ENCODE data around the gene DDX18. TPM values are rescaled to one million over a fixed set of nuclear protein-coding genes. Genes with fewer than 3 reads are reported as not detected.

DDX18 gene
- total and polyA plus RNA-seq, 4 donors = 16.3 to 34.4 (median 23.3) TPM

DNA sequence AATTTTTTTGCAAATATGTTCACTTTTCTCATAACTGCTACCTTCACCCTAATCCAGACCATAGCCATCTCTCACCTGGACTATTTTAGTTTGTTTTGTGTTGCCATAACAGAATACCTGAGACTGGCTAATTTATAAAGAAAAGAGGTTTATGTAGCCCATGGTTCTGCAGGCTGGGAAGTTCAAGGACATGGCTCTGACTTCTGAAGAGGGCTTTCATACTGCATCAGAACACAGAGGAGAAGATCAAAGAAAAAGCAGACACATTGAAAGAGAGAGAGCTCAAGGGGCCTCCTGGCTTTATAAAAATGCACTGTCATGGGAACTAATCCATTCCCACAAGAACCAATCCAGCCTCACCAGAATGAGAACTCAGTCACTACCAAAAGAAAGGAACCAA is 25.0 kb upstream of the DDX18 start:
- H3K9ac ChIP-seq (ENCODE audit: low read depth in 1 of 2, low read length in 2 of 2) = no peak overlapping the region
- no peaks in the 10 kb centered on the region for H3K4me1 ChIP-seq (ENCODE audit: control insufficient read depth in 4 of 4, insufficient read depth in 4 of 4, low read length in 3 of 4)
- peaks cover 0 to 11% (median 0%) of the 10 kb centered on the region in 4 donors for H3K27me3 ChIP-seq (ENCODE audit: control insufficient read depth in 4 of 4, insufficient read depth in 4 of 4, low read length in 3 of 4)
- no peak overlapping the region for H3K4me3 ChIP-seq (ENCODE audit: low read depth in 1 of 3, low read length in 3 of 3)
- no peak for DNase-seq (ENCODE audit: low spot score)
- H3K36me3 ChIP-seq (ENCODE audit: control insufficient read depth in 4 of 4, insufficient read depth in 3 of 4, low read depth in 1 of 4, low read length in 3 of 4) = no peaks in the 10 kb centered on the region
- no peak for TF ChIP-seq RXRA (IDR thresholded peaks at IDR 0.05)
- TF ChIP-seq ATF3 (IDR thresholded peaks at IDR 0.05) = no peak
- no peak for TF ChIP-seq JUND (IDR thresholded peaks at IDR 0.05)
- TF ChIP-seq HNF4G (IDR thresholded peaks at IDR 0.05) = no peak
- TF ChIP-seq REST (IDR thresholded peaks at IDR 0.05) = no peak
- TF ChIP-seq YY1 (IDR thresholded peaks at IDR 0.05) = no peak
- TF ChIP-seq HNF4A (conservative IDR thresholded peaks at IDR 0.05) = no peak
- TF ChIP-seq EGR1 (IDR thresholded peaks at IDR 0.05; ENCODE audit: low read depth in 2 of 2) = no peak
- TF ChIP-seq, protein P1, sequence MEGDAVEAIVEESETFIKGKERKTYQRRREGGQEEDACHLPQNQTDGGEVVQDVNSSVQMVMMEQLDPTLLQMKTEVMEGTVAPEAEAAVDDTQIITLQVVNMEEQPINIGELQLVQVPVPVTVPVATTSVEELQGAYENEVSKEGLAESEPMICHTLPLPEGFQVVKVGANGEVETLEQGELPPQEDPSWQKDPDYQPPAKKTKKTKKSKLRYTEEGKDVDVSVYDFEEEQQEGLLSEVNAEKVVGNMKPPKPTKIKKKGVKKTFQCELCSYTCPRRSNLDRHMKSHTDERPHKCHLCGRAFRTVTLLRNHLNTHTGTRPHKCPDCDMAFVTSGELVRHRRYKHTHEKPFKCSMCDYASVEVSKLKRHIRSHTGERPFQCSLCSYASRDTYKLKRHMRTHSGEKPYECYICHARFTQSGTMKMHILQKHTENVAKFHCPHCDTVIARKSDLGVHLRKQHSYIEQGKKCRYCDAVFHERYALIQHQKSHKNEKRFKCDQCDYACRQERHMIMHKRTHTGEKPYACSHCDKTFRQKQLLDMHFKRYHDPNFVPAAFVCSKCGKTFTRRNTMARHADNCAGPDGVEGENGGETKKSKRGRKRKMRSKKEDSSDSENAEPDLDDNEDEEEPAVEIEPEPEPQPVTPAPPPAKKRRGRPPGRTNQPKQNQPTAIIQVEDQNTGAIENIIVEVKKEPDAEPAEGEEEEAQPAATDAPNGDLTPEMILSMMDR (IDR thresholded peaks at IDR 0.05; ENCODE audit: low read depth, low read length, missing input control) = no peak
- TF ChIP-seq, protein P2, sequence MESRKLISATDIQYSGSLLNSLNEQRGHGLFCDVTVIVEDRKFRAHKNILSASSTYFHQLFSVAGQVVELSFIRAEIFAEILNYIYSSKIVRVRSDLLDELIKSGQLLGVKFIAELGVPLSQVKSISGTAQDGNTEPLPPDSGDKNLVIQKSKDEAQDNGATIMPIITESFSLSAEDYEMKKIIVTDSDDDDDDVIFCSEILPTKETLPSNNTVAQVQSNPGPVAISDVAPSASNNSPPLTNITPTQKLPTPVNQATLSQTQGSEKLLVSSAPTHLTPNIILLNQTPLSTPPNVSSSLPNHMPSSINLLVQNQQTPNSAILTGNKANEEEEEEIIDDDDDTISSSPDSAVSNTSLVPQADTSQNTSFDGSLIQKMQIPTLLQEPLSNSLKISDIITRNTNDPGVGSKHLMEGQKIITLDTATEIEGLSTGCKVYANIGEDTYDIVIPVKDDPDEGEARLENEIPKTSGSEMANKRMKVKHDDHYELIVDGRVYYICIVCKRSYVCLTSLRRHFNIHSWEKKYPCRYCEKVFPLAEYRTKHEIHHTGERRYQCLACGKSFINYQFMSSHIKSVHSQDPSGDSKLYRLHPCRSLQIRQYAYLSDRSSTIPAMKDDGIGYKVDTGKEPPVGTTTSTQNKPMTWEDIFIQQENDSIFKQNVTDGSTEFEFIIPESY (IDR thresholded peaks at IDR 0.05) = no peak
- TF ChIP-seq FOXA1 (IDR thresholded peaks at IDR 0.05) = no peak
- no peak for TF ChIP-seq NR2F2 (IDR thresholded peaks at IDR 0.05)
- H3K27ac ChIP-seq (ENCODE audit: low read depth in 1 of 2, low read length in 2 of 2) = no peak overlapping the region
- H3K9me3 ChIP-seq (ENCODE audit: control insufficient read depth in 4 of 4, low read length in 3 of 4) = peaks cover 0 to 4% (median 1%) of the 10 kb centered on the region in 4 donors

DNA sequence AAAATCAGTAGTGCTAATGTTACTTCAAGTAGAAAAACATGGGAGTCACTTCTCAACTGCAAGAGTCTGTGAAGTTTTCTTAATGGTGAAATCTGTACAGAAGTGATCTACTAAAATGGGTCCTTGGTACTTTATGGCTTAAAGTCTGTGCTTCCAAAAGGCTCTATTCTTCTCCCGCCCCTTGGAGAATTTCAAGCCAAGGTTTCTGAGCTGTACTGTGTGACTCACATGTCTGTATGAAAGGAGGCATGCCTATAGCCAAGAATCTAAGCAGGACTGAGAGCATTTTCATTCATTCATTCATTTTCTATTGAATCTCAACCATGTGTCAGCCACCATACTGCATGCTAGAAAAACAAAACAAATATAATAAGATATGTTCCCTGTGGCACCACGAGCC is 19.8 kb upstream of the DDX18 start:
- DNase-seq (ENCODE audit: low spot score) = no peak
- H3K9ac ChIP-seq (ENCODE audit: low read depth in 1 of 2, low read length in 2 of 2) = no peak overlapping the region
- no peak overlapping the region for H3K4me3 ChIP-seq (ENCODE audit: low read depth in 1 of 3, low read length in 3 of 3)
- peaks cover 0 to 13% (median 1%) of the 10 kb centered on the region in 4 donors for H3K27me3 ChIP-seq (ENCODE audit: control insufficient read depth in 4 of 4, insufficient read depth in 4 of 4, low read length in 3 of 4)
- peaks cover 0 to 3% (median 0%) of the 10 kb centered on the region in 4 donors for H3K9me3 ChIP-seq (ENCODE audit: control insufficient read depth in 4 of 4, low read length in 3 of 4)
- TF ChIP-seq, protein P2 (IDR thresholded peaks at IDR 0.05) = no peak
- 65% methylated on average over 2 of the region's 2 CpGs for WGBS
- no peak overlapping the region for H3K27ac ChIP-seq (ENCODE audit: low read depth in 1 of 2, low read length in 2 of 2)
- no peaks in the 10 kb centered on the region for H3K36me3 ChIP-seq (ENCODE audit: control insufficient read depth in 4 of 4, insufficient read depth in 3 of 4, low read depth in 1 of 4, low read length in 3 of 4)
- no peaks in the 10 kb centered on the region for H3K4me1 ChIP-seq (ENCODE audit: control insufficient read depth in 4 of 4, insufficient read depth in 4 of 4, low read length in 3 of 4)
